RPMI8226 (cell line): Measurements from ENCODE around the gene NPLOC4.

ENCODE experiments used
- DNase-seq: peaks from one replicate; pipeline ENCODE4 v3.0.0-alpha.2; 2015

The NPLOC4 gene

GRCh38 chr17:81660441-81660840 lies 23.5 kb upstream of the NPLOC4 start:
- no peak for DNase-seq

- peak; percentile 65 for DNase-seq
Measured at GRCh38 chr17:81659038-81659437, 22.1 kb upstream of the NPLOC4 start.

- DNase-seq, result peak; percentile 54
Measured at GRCh38 chr17:81656835-81657234, 19.9 kb upstream of the NPLOC4 start.

- DNase-seq, result no peak
Measured at GRCh38 chr17:81656118-81656743, 19.3 kb upstream of the NPLOC4 start, which contains the start of gene PDE6G. Gene PDE6G (minus strand): TSS chr17:81656542. CDS start chr17:81653305, 3,237 bp downstream.

- no peak for DNase-seq
Measured at GRCh38 chr17:81655378-81656117, 18.6 kb upstream of the NPLOC4 start.

- DNase-seq, result peak; percentile 2
Measured at GRCh38 chr17:81652906-81653771, 16.2 kb upstream of the NPLOC4 start.

GRCh38 chr17:81651692-81652091 lies 14.8 kb upstream of the NPLOC4 start:
- DNase-seq, result peak; percentile 62

- DNase-seq, result no peak
Measured at GRCh38 chr17:81650951-81651350, 14.0 kb upstream of the NPLOC4 start.

- no peak for DNase-seq
Measured at GRCh38 chr17:81648707-81649085, 11.8 kb upstream of the NPLOC4 start.

GRCh38 chr17:81648013-81648706 lies 11.2 kb upstream of the NPLOC4 start:
- no peak for DNase-seq

GRCh38 chr17:81647640-81648012 lies 10.7 kb upstream of the NPLOC4 start:
- DNase-seq, result no peak

- DNase-seq, result no peak
Measured at GRCh38 chr17:81646869-81647600, 10.1 kb upstream of the NPLOC4 start.

- DNase-seq, result no peak
Measured at GRCh38 chr17:81644976-81645952, 8.4 kb upstream of the NPLOC4 start.

- DNase-seq, result no peak
Measured at GRCh38 chr17:81644496-81644895, 7.6 kb upstream of the NPLOC4 start.

- DNase-seq, result no peak
Measured at GRCh38 chr17:81641825-81642489, 5.0 kb upstream of the NPLOC4 start.

- no peak for DNase-seq
Measured at GRCh38 chr17:81640011-81640410, 3.1 kb upstream of the NPLOC4 start.

GRCh38 chr17:81638683-81639082 lies 1.8 kb upstream of the NPLOC4 start:
- DNase-seq, result no peak

- peak; percentile 25 for DNase-seq
Measured at GRCh38 chr17:81635973-81636504, 873 bp downstream of the NPLOC4 start.

GRCh38 chr17:81635431-81635830 lies 1.5 kb downstream of the NPLOC4 start:
- no peak for DNase-seq

- no peak for DNase-seq
Measured at GRCh38 chr17:81631482-81631881, 5.4 kb downstream of the NPLOC4 start.
